Esophagus squamous epithelium (tissue), 4 donors: ENCODE measurements around the gene GLYATL1B.
"Not testable (repeated sequence)": the region's sequence is repeated elsewhere in the genome, so short reads cannot be mapped to it uniquely, and the experiment has no call there.

Source experiments
- POLR2A ChIP-seq, 4 donors: fragments of 450-650 bp; IDR thresholded peaks; one replicate each; pipeline ENCODE4 v1.6.1; 2017; ENCODE audit warnings: antibody characterized with exemption in 4 of 4, mild to moderate bottlenecking in 4 of 4, moderate library complexity in 3 of 4
- TF ChIP-seq, protein P1 (sequence below), 6 experiments: fragments of 450-650 bp in 4 of 6; fragments of 200-600 bp in 2 of 6; sonication (generic) in 2 of 6; IDR thresholded peaks; one replicate each; pipeline ENCODE4 v1.5.1; 2016 to 2019; ENCODE audit warnings: antibody characterized with exemption in 6 of 6, mild to moderate bottlenecking in 4 of 6, moderate library complexity in 4 of 6

DNA sequence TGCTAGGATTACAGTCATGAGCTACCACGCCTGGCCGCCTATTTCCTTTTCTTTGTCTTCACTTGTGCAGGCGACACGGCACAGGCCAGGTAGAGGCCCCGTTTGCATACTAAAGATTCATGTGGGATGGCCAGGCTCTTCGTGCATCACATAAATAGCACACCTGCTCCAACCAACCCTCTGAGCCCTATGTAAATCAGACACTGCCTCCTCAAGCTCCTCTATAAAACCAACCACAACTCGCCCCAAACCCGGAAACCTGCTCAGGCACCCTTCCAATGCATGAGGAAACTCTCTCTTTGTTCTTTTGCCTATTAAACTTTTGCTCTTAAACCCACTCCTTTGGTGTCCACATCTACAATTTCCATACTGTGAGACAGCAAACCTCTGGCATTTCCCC lies 11.8 kb downstream of the GLYATL1B start:
- TF ChIP-seq, protein P1, sequence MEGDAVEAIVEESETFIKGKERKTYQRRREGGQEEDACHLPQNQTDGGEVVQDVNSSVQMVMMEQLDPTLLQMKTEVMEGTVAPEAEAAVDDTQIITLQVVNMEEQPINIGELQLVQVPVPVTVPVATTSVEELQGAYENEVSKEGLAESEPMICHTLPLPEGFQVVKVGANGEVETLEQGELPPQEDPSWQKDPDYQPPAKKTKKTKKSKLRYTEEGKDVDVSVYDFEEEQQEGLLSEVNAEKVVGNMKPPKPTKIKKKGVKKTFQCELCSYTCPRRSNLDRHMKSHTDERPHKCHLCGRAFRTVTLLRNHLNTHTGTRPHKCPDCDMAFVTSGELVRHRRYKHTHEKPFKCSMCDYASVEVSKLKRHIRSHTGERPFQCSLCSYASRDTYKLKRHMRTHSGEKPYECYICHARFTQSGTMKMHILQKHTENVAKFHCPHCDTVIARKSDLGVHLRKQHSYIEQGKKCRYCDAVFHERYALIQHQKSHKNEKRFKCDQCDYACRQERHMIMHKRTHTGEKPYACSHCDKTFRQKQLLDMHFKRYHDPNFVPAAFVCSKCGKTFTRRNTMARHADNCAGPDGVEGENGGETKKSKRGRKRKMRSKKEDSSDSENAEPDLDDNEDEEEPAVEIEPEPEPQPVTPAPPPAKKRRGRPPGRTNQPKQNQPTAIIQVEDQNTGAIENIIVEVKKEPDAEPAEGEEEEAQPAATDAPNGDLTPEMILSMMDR (IDR thresholded peaks at IDR 0.05): not testable (repeated sequence)
- TF ChIP-seq POLR2A (IDR thresholded peaks at IDR 0.05): not testable (repeated sequence)
